C1 segment of cervical spinal cord (tissue), 14 donors: ENCODE results near the gene KCTD16.

Experiments
- DNase-seq, 14 donors: peaks; one replicate each; lab custom pipeline; 2025; lab: John Stamatoyannopoulos, UW

Gene KCTD16

DNA sequence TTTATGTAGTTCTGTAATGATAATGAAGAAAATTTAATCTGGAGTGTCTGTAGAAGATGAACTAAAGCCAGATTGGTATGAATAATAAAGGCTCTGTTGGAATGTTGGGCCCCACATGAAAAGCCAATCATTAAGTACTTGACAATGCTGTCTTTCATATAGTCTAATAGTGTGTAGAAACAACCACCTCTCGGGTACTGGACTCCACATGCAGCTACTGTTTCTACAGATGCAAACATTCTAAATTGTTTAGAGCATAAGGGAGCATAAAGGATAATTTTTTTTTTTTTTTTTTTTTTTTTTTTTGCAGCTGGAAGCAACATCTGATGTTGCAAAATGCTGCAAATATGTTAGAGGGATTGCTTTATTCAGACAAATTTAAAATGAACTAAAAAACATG, 354.3 kb downstream of the KCTD16 start:
- no peak for DNase-seq

DNA sequence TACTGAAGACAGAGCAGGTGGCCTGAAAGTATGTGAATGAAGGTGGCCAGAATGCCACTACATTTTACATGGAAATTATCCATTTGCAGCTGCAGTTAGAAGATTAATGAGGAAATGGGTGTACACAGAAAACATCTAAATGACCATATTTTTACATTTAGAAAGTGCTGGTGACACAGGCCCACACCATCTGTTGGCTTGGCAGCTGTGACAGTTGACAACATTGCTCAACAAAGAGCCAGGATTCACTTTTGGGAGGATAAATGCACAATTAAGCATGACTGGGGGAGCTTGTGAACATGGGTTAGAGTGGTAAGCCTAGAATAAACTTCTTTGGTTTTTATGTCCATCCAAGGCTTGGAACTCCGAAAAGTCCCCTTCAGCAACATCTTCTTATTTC, 360.5 kb downstream of the KCTD16 start:
- no peak for DNase-seq
